ENCODE results near the gene LRRC51.
"Not testable (repeated sequence)": the region's sequence is repeated elsewhere in the genome, so short reads cannot be mapped to it uniquely, and the experiment has no call there.

The LRRC51 gene

DNA sequence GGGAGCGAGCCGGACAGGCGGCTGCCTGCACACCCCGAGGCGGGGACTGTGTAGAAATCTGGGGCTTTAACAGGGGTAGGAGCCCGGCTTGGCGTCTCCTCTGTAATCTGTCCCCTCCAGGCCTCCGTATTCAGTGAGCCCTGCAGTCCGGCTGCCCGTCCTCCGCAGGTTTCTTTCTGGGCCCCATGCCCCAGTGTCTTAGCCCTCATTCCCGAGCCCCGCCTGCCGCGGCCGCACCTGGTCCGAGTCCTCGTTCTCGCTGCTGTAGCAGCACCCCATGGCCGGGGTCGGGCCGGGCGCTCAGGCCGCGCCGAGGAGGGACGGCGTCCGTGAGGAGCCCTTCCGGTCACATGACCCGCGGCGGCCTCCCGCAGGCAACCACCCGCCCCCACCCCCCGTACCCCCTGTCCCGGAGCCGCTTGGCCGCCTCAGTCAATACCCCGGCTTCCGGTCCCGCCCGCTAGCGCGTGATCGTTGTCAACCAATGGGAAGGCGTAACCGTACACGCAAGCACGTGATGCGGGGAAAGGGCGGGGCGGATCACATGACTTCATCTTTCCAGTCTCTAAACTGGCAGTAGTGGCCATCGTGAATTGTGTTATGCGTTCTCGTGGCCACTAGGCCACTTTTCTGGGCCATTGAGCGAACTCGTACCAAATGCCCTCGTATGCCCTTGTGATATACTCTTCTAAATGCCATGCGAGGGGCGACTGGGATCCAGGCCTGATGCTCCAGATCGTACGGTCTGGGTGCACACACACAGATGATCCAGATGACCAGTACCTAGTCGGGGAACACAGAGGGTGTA is 22.5 kb downstream of the LRRC51 start, which contains the start of gene LAMTOR1:
TSS of gene LAMTOR1 (minus strand) at position 352 of the 808 bp plus-strand sequence. CDS start at position 279, 73 bp downstream.
- peak; percentile 89 for DNase-seq (ENCODE audit: low read depth, low spot score)

DNA sequence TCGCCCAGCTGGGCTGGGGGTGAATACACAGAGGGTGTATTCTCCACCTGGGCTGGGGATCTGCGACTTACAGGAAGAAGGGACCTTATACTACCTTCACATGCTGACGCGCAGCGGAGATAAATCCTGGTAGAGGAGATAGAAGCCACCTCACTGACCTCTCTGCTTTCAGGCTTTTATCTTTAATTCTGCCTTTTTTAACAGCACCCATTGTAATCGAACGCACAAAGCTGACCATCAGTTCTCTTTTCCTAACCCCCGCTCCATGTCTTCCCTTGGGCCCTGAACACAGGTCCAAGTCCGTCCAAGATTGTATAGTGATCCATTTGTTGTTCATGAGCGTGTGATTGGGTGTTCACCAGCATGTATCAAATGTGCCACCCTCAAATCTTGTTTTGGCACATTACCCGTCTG is 23.1 kb downstream of the LRRC51 start:
- no peak for DNase-seq (ENCODE audit: low read depth, low spot score)
- H3K27ac ChIP-seq = peak overlapping the region; percentile 94

More for the DNA sequence above, 22.5 kb downstream of the LRRC51 start, which contains the start of gene LAMTOR1:
- H3K27ac ChIP-seq = peak within 1 kb of the TSS; percentile 94

DNA sequence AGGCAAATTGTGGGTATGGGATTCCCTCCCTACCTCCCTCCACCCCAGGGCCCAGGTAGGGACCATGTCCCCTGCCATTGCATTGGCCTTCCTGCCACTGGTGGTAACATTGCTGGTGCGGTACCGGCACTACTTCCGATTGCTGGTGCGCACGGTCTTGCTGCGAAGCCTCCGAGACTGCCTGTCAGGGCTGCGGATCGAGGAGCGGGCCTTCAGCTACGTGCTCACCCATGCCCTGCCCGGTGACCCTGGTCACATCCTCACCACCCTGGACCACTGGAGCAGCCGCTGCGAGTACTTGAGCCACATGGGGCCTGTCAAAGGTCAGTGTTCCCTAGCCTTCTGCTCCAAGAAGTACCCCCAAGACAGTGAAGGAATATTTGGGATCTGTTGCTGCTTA is 25.2 kb downstream of the LRRC51 start, which contains the start of gene TOMT:
TSS of gene TOMT (plus strand) at position 37 of the 400 bp plus-strand sequence. CDS start at position 65, 28 bp downstream.
- no peak for DNase-seq (ENCODE audit: low read depth, low spot score)
- no peak within 1 kb of the TSS for H3K27ac ChIP-seq

DNA sequence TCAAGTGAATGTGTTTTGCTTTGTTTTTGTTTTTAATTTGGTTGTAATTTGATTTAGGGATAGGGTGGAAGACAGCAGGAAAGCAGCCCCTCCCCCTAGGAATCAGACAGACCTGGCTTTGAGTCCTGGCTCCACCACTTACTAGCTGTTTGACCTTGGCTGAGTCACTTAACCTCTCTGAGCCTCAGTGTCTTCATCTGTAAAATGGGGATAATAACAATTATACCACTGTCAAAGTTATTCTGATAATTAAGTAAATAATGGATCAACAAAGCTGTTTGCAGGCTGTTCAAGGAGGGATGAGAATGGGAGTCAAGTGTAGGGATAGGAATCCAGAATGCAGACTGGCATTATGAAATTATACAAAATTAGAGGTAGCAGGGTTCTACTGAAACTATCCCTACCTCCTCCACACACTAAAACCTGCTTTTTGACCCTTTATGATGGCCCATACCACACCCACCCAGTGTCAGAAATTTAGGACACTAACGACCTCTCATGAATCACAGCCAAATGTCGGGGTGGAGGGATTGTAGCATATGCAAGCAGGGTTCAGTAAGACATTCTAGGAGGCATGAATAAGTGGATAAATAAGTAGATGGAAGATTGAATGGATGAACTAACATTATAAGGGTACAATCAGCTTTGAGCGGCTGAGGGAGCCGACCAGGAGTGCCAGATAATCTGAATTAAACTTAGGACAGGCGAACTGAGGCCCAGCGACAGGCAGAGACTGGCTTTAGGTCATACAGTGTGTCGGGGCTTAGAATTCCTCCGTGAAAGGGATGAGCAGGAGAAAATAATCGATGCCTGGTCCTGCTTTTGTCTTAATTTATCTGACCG is 30.9 kb downstream of the LRRC51 start:
- peak overlapping the region; percentile 99 for H3K27ac ChIP-seq

DNA sequence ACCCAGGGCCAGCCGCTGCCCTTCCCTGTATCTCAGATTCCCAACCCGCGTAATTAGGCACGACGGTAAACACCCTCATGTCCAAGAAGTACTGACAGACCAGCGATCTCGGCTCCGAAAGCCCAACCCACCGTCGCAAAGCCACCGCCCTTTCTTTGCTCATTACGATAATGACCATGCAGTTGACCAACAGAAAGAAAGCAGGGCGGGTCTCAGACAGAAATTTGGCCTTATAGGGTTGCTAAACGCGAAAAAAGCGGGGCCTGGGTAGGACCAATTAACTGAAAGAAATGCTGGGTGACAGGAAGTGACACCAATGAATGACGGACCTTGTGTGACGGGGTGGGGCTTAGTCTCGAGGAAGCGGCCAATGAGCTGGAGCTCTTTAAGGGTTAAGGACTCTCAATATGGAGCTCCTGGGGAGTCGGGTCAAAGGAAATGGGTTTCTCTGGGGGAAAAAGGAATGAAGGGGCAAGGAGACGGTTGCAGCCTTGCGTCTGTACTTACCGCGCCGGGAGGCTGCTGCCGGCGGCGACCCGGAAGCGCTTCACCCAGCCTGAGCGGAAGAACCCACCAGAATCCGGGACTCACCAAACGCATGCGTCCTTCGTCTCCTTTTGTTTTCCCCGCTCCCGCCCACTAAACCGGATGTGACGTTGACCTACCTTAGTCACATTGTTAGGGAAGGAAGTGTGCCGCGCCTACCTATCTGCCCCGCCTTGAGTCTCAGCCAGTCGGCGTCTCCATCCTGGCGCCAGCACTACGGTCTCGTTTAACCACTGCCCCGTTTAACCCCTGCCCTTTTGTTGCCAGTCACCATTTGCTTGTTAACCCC is 31.7 kb downstream of the LRRC51 start, which contains the start of gene ANAPC15:
TSS of gene ANAPC15 (minus strand) at position 553 of the 835 bp plus-strand sequence. CDS start 1,419 bp downstream, outside the sequence.
- peak; percentile 98 for DNase-seq (ENCODE audit: low read depth, low spot score)
- H3K27ac ChIP-seq = peak within 1 kb of the TSS; percentile 99

More for the DNA sequence above, 30.9 kb downstream of the LRRC51 start:
- DNase-seq (ENCODE audit: low read depth, low spot score) = no peak

DNA sequence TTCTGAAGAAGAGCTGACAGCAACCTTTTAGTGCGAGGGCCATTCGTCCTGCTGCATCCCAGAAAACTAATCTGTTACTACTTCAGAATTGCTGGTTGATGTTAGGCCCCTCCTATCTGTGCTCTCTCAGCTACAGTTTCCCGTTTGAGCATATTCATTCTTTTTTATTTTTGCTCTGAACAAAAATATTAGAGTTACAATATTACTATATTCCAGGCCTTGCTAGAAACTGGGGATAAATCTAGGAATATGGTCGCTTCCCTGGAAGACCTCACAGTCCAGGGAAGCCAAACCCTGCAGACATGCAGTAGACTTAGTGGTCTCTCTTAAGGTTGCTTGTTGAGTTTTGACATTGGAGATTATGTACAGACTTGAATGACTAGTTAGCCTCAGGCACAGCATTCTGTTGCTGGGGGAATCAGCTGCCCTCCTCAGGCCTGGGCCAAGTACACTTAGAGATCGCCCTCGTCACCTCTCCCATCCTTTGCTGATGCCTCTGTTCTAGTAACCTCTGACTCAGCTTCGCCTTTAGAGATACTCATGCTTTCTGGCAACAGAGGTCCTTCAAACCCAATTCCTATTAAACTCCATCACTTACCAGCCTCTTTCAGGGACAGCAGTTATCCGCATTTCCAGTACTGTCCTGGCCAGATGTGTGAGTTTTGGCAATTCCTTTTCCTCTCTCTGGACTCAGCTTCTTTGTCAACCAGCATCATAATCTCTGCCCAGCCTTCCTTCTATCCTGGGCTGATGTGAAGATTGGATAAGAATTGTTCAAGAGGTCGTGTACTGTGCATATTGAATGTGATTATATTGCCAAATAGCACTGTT is 32.5 kb downstream of the LRRC51 start:
- peak overlapping the region; percentile 99 for H3K27ac ChIP-seq
- DNase-seq (ENCODE audit: low read depth, low spot score) = peak; percentile 20

DNA sequence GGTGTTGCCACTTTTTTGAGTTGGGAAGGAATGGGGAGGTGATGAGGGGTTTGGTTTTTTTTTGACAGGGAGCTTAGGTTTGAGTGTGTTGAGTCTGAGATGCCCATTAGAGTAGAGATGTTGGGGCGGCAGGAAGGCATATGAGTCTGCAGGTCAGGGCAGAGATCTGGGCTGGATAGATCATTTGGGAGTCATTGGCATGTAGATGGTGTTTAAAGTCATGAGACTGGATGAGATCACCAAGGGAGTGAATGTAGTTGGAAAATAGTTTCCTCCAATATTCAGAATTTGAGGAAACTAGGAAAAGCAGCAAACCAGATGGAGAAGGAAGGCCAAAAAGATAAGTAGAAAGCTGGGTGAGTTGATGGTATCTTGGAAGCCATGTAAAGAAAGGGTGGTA is 33.9 kb downstream of the LRRC51 start:
- peak overlapping the region; percentile 99 for H3K27ac ChIP-seq
- peak; percentile 27 for DNase-seq (ENCODE audit: low read depth, low spot score)

DNA sequence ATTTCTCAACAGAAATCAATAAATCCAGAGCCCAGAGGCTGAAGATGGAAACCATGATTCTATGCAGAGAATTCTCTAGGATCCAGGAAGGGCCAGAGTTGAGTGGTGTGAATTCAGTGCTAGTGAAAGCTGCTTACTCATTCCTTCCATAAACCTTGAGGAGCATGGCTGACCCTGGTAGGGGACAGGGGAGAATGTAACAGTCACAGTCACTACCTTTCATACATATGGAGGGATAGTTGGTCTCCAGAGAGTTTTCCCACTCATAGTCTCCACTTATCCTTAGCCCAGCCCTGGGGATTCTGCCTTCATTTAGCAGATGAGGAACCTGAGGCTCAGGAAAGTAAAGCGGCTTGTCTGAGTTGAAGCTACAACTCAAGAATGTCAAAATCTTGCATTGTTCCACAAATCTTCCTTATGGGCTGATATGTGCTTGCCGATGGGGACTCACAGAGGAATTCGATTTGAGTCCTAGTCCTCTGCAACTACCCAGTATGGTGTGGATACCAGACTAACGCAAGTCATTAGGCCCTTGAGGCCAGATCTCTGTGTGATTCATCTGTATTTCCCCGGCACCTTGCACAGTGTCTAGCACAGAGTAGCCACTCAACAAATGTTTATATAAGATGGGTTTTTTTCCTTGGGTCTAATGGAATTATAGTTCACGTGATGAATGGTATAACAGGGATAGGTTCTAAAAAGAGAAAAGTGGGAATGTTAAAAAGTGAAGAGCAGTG is 35.5 kb downstream of the LRRC51 start:
- peak overlapping the region; percentile 99 for H3K27ac ChIP-seq
- no peak for DNase-seq (ENCODE audit: low read depth, low spot score)

DNA sequence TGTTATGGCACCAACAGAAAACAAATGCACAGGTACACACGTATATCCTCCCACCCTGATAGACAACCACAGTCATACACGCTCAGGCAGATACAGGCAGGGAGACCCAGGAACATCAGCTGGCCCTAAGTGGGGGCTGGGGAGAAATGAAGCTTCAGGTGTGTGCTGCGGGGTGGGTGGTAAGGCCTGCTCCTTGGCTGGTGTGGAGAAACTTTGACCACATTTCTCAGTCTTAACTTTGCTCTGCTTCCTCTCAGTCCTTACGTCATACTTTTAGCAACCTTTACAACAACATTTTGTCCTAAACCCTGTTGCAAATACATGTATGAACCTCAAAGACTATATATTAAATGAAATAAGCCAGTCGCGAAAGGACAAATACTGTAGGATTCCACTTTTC is 38.5 kb downstream of the LRRC51 start:
- no peak for DNase-seq (ENCODE audit: low read depth, low spot score)
- no peak overlapping the region for H3K27ac ChIP-seq

DNA sequence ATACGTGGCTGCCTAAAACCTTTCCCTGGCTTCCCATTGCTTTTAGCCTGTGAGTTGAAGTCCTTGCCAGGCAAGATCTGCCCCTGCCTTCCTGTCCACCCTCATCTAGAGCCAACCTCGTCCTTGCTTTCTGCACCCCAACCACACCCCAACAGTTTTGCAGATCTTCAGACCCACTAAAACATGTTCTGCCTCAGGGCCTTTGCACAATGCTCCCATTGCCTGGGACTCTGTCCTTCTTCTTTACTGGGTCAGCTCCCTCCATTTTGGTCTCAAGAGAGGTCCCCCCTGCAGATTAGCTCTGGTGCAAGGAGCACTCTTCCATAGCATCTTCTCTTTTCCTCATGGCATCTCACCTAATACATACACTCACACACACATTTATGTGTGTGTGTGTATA is 40.3 kb downstream of the LRRC51 start:
- no peak overlapping the region for H3K27ac ChIP-seq
- DNase-seq (ENCODE audit: low read depth, low spot score) = no peak

DNA sequence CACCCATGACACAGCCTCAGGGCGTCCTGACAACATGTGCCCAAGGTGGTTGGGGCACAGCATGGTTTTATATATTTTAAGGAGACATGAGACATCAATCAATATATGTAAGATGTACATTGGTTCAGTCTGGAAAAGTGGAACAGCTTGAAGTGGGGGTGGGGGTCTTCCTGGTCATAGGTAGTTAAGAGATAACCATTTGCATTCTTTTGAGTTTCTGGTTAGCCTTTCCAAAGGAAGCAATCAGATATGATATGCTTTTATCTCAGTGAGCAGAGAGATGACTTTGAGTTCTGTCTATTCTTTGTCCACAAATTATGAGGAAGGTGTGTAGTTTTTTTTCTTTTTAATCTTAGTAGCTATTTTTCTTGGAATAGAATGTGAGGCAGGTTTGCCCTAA is 42.0 kb downstream of the LRRC51 start:
- no peak for DNase-seq (ENCODE audit: low read depth, low spot score)
- no peak overlapping the region for H3K27ac ChIP-seq

DNA sequence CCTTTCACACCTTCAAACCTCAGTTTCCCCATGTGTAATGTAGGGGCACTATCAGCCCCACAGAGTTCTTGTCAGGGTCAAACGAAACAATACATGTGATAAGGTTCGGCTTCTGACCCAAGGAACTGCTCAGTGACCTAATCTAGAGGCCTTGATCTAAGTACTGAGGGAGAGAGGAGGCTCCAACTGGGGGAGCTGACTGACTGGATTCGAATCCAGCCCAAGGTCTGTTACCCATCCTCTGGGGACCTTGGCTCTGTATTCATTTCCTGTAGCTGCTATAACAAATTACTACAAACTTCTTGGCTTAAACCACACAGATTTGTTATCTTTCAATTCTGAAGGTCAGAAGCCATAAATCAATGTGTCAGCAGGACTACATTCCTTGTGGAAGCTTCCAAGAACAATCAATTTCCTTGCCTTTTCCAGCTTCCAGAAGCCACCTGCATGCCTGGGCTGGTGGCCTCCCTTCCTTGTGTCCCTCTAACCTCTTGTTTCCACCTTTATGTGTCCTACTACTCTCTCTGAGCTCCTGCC is 42.5 kb downstream of the LRRC51 start:
- no peak for DNase-seq (ENCODE audit: low read depth, low spot score)
- H3K27ac ChIP-seq = no peak overlapping the region

DNA sequence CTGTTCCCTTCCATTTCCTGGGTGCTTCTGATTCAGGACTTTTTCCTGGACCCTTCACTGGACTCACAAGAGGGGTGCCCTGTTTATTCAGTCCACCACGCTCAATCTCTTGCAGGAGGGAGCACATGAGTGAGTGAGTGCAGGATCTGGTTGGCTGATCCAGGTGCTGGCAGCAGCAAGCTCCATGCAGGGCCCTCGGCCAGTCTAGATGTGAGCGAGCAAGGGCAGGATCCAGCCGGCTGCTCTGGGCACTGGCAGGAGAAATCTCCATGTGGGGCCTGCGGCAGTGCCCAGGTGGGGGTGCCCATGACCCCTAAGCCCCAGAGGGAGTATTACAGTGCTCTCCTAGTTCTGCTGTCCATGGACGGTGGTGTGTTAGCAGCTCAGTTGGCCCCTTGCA is 43.4 kb downstream of the LRRC51 start:
- DNase-seq (ENCODE audit: low read depth, low spot score) = no peak
- H3K27ac ChIP-seq = no peak overlapping the region

DNA sequence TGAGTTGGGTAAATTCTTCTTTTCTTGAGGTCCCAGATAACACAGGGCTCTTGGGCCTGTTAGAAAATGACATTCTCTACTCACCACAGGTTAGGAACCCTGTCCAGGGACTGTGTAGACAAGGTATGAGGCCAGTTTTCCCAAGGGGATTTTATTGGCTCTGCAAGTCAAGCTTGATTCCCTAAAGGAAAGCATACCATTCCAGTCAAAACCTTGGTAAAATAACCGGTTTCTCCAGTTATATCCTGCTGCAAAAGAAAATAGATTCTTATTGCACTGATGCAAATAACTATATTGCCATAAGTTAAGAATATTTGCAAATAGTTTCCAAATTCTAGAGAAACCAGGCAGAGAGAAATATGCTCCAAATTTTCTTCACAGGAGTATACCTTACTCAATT is 45.3 kb downstream of the LRRC51 start:
- no peak overlapping the region for H3K27ac ChIP-seq
- DNase-seq (ENCODE audit: low read depth, low spot score) = no peak

DNA sequence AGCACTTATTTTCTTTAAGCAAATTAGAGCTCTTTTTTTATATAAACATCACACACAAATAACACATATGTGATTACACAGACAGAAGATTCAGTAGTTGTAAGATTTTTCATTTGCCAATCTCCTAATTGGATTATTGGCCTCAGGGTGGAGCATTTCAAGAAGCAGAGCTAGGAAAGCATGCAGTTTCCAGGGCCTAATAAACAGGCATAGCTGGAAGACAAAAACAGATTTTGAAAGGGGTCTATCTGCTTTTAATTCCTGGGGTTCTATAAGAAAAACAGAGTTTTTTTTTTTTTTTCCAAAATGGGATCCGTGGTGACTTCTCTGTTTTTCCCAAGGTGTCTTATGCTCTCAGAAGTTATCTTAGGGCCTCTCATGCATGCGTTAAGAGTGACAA is 47.3 kb downstream of the LRRC51 start:
- H3K27ac ChIP-seq = no peak overlapping the region
- no peak for DNase-seq (ENCODE audit: low read depth, low spot score)

DNA sequence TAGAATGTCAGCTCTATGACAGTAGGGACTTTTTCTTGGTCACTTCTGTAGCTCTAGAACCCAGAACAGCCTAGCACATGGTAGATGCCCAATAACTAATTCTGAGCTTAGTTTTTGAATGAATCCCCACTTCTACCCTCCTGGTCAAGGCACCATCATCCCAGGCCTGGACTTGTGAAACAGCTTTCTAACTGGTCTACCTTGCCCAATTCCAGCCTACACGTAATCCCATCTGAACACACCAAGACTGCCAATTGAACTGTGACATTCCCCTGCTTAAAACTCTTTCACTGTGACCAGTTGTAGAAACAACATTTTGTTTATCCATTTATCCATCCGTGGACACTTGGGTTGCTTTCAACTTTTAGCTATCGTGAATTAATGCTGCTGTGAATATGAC is 48.7 kb downstream of the LRRC51 start:
- DNase-seq (ENCODE audit: low read depth, low spot score) = no peak
- H3K27ac ChIP-seq = no peak overlapping the region

DNA sequence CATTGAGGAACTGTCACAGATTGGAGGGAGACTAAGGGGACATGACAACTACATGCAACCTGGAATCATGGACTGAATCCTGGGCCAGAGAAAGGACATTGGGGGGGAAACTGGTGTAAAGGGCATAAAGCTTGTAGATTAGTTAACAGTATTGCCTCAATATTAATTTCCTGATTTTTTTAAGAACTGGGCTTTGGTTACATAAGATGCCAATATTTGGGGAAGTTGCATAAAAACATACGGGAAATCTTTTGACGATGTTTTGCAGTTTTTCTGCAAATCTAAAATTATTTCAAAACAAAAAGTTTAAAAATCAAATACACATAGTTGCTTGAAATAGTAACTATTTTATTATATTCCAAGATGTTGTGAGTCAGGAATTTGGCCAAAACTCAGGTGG is 52.0 kb downstream of the LRRC51 start:
- H3K27ac ChIP-seq = no peak overlapping the region
- DNase-seq (ENCODE audit: low read depth, low spot score) = no peak

DNA sequence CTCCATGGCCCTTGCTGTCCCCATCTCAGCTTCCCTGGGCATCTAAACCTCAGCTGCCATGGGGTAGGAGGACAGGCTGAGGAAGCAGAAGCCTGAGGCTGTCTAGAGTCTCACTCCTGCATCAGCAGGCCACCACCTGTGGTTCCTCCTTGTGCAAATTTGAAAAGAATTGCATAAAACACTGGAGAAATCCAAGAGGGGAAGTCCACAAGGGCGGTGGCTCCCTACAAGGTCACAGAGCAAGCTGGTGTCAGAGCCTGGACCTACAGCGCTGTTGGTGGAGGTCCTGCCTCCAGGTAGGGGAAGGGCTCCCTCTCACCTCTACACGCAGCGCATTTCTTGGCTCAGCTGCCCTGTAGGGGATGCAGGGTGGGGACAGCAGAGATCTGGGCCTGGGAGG is 54.8 kb downstream of the LRRC51 start, which contains the start of gene FOLR3:
TSS of gene FOLR3 (plus strand) at position 253 of the 400 bp plus-strand sequence. CDS start 228 bp downstream, outside the sequence.
- DNase-seq (ENCODE audit: low read depth, low spot score) = not testable (repeated sequence)
- H3K27ac ChIP-seq = peak within 1 kb of the TSS; percentile 45
